AG09319 (cell line): Measurements from ENCODE around the gene DYNLRB2.

Experiments
- DNase-seq: peaks from one replicate; pipeline ENCODE4 v3.0.0-alpha.2; 2010; ENCODE audit warnings: low read depth; ENCODE audit errors: extremely low read depth
- TF ChIP-seq, protein P1 (sequence below): IDR thresholded peaks from 2 replicates; pipeline ENCODE4 v1.5.1; 2011; ENCODE audit warnings: low read depth, mild to moderate bottlenecking, inconsistent platforms, low read length, moderate library complexity

The DYNLRB2 gene

DNA sequence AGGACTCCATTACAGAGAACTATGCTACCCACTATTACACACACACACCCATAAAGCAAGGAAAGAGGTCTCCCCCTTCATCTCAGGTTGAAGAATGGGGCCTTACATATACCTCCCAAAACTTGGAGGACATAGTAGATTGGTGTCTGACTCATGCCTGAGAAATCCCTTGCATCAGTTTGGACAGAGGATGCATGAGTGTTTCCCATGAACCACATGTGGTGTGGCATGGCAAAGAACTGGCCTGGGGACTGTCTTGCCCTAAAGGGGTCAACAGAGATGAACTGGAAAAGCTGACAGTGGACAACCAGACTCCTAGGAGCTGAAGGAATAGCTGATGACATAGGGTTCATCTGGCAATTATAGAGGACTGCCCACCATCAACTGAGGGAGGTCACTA lies 54.0 kb downstream of the DYNLRB2 start:
- TF ChIP-seq, protein P1, sequence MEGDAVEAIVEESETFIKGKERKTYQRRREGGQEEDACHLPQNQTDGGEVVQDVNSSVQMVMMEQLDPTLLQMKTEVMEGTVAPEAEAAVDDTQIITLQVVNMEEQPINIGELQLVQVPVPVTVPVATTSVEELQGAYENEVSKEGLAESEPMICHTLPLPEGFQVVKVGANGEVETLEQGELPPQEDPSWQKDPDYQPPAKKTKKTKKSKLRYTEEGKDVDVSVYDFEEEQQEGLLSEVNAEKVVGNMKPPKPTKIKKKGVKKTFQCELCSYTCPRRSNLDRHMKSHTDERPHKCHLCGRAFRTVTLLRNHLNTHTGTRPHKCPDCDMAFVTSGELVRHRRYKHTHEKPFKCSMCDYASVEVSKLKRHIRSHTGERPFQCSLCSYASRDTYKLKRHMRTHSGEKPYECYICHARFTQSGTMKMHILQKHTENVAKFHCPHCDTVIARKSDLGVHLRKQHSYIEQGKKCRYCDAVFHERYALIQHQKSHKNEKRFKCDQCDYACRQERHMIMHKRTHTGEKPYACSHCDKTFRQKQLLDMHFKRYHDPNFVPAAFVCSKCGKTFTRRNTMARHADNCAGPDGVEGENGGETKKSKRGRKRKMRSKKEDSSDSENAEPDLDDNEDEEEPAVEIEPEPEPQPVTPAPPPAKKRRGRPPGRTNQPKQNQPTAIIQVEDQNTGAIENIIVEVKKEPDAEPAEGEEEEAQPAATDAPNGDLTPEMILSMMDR, result no peak
- DNase-seq, result no peak

DNA sequence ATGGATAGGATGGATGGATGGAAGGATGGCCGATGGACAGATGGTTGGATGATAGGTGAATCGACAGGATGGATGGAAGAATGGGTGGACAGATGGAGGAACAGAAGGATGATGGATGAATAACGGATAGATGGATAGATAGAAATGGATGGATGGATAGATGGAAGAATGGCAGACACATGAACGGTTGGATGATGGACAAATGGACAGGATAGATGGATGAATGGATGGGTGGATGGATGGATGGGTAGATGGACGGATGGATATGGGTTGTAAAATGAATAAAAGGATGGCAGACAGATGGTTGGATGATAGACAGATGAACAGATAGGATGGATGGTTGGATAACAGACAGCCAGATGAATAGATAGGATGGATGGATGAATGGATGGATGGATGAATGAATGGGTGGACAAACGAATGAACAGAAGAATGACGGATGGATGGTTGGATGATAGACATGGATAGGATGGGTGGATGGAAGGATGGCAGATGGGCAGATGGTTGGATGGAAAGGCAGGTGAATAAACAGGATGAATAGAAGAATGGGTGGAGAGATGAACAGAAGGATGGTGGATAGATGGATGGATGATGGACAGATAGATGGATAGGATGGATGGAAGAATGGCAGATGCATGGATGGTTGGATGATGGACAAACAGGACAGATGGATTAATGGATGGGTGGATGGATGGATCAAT lies 55.9 kb downstream of the DYNLRB2 start:
- DNase-seq, result no peak
- TF ChIP-seq, protein P1, result no peak

DNA sequence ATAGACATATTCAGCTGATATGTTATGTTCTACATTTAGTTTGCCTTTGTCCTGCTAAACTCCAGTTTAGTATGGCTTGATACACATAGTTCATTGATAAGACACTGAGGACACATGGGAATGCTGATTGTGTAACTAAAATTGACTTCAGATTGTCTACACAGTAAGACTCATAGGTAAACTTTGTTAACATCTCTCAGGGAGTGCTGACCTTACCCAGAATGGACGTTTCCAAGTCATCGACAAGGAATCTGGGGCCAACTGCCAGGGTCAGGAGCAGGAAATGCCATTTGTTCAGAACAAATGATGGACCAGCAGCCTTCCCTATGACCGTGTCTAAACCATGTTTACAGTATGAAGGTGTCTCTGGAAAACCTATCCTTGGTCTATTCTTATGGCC lies 58.7 kb downstream of the DYNLRB2 start:
- no peak for DNase-seq
- TF ChIP-seq, protein P1, result no peak
